HG03060 (cell line): ENCODE measurements around the gene SEMA5A.
"Not testable (repeated sequence)": the region's sequence is repeated elsewhere in the genome, so short reads cannot be mapped to it uniquely, and the experiment has no call there.

ENCODE experiments used
- ATAC-seq: cut with Tn5 transposase; IDR thresholded peaks from one replicate; pipeline ENCODE4 v1.9.1; 2021; ENCODE audit warnings: low read depth, moderate number of reproducible peaks; ENCODE audit not compliant: unreplicated experiment

The SEMA5A gene

GRCh38 chr5:9411142-9411541, 134.7 kb downstream of the SEMA5A start:
- no peak for ATAC-seq

- no peak for ATAC-seq
Measured at GRCh38 chr5:9409413-9409960, 136.4 kb downstream of the SEMA5A start.

DNA sequence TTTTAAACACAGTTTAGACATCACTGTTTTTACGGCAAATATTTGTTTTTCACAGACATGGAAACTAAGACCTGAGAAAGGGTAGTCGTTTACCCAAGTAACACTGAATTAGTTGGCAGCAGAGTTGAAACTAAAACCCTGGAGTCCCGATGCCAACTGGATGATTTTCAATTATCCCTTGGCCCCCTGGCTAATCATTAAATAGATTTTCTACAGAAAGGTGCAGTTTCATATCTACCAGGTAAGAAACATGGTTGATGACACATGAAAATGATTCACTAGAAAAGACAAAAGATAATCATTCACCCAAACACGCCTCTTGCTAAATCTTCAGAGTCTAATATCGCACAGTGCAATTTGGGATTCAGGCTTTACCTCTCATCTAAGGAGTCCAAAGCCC, 136.9 kb downstream of the SEMA5A start:
- no peak for ATAC-seq

- ATAC-seq: peak; percentile 78
Measured at GRCh38 chr5:9405196-9405754, 140.6 kb downstream of the SEMA5A start.

GRCh38 chr5:9401786-9402472, 143.9 kb downstream of the SEMA5A start:
- ATAC-seq: no peak

- not testable (repeated sequence) for ATAC-seq
Measured at GRCh38 chr5:9399783-9400182, 146.1 kb downstream of the SEMA5A start.

DNA sequence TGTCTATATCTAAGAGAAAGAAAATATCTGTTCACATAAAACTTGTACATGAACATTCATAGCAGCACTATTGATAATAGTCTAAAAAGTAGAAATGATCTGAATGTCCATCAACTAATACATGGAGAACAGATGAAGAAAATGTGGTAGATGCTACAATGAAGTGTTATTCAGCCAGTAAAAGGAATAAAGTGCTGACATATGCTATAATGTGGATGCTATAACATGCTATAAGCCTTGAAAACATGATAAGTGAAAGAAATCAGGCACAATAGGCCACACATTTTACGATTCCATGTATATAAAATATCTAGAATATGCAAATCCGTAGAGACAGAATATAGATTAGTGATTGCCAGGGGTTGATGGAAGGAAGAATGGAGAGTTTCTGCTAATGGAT, 146.8 kb downstream of the SEMA5A start:
- ATAC-seq: no peak

- no peak for ATAC-seq
Measured at GRCh38 chr5:9398227-9398626, 147.6 kb downstream of the SEMA5A start.

DNA sequence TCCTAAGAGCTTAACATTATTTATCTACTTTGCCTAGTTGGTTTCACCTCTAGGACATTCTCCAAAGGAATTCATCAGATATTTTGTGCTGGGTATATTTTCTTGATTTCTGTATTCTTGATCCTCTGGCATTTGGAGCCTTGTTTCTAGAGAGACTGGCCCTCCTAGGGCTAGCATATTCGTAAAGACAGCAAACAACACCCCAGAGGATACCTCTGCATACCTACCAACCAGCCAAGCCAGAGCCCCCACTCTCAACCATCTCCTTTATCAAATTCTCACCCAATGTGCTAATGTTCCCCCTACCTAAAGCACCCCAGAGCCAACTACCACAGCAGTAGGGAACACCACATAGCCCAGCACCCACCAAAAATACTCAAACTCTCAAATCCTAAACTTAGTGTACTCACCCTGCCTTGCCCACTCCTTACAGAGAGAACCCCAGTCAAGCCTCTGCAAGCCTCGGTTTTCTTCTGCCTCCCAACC, 149.5 kb downstream of the SEMA5A start:
- ATAC-seq: no peak

- ATAC-seq: no peak
Measured at GRCh38 chr5:9395706-9396105, 150.2 kb downstream of the SEMA5A start.

- ATAC-seq: no peak
Measured at GRCh38 chr5:9394221-9394620, 151.7 kb downstream of the SEMA5A start.

- no peak for ATAC-seq
Measured at GRCh38 chr5:9392625-9393024, 153.2 kb downstream of the SEMA5A start.

GRCh38 chr5:9391080-9391479, 154.8 kb downstream of the SEMA5A start:
- ATAC-seq: no peak

GRCh38 chr5:9390113-9390512, 155.8 kb downstream of the SEMA5A start:
- no peak for ATAC-seq

GRCh38 chr5:9388941-9389674, 156.8 kb downstream of the SEMA5A start:
- ATAC-seq: no peak

DNA sequence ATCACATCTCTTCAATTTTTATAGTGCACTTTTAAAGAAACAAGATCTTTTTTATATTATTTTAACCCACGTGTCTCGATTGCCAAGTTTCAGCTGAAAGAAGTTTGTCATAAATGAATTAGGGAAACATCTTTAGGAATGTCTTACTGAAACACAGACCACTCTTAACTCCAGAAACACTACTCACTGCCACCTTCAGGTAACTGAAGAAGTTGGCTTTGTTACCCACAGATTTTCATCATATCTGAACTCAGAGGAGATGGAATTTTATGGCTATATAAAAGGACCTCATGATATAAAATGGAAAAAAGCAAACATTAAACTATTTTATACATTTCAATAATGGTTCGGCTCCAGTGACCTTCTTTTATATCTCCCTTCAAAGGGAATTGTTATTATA, 158.0 kb downstream of the SEMA5A start:
- ATAC-seq: no peak

DNA sequence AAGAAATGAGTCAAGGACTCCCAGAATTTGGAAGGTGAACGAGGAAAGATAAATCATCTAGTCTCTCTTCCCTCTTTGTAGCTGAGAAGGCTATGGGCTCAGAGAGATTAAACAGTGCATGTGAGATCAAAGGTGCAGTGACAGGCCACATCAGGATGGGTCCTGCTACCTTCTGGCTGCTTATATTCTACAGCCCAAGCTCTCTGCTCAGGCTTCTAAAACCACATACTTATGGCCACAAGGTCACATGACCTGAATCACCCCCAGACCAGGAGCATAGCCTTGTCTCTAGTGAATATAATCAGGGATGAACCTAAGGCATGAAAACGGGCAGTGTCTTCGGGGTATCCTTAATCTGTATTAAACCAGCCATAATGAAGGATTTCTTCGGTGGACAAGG, 158.9 kb downstream of the SEMA5A start:
- ATAC-seq: no peak

- no peak for ATAC-seq
Measured at GRCh38 chr5:9382522-9382921, 163.4 kb downstream of the SEMA5A start.

DNA sequence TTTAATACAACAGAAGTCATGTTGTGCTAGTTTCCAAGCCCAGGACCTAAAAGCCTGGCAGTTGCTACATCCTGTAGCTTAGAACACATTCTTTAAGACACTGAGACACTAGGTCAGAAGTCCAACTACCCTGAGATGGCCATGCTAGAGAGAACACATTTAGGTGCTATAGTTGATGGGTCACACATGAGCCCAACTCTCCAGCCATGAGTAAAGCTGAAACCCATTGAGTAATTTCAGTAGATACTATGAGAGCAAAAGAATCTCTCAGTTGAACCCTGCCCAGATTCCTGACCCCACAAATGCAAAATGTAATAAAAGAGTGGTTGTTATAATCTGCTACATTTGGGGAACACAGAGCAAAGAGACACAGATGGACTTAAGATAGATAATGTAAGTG, 164.4 kb downstream of the SEMA5A start:
- ATAC-seq: peak; percentile 79

GRCh38 chr5:9380109-9380508, 165.8 kb downstream of the SEMA5A start:
- no peak for ATAC-seq

DNA sequence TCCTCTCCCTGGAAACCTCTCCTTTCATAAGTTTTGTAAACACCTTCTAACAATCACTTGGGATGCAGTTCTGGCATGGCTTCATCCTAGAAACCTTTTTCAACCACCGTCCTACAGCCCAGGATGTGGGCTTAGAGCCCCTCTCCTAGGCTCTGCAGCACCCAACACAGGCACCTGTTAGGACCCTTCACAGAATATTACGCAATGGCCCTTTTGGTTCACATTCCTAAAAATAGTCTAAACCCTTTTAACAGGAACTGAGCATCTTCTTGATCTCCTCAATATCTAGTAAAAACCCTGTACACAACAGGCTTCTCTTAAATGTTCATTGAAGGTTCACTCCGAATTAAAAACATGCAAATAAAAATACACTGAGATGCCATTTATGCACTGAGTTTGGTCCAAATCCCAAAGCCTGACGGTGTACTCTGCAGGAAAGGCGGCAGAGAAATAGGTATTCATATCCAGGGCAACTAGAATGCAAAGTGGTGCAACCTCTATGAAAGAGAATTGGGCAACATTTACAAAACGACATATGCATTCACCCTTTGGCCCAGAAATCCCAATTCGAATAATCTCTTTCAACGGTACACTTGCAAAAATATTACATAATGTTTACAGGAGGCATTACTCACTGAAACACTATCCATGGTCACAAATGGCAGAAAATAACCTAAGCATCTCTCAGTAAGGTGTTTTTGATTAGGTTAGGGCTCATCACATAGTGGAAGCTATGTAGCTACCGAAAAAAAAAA, 169.3 kb downstream of the SEMA5A start:
- no peak for ATAC-seq
